ENCODE measurements around the gene MRPL2. TPM values are rescaled to one million over a fixed set of nuclear protein-coding genes. Genes with fewer than 3 reads are reported as not detected.

Gene MRPL2
- total and polyA plus RNA-seq, 2 of the 8 experiments (the other 6 are each of a cell fraction or from before 2014, with no cell fraction given), result 58.7 to 99.9 TPM

DNA sequence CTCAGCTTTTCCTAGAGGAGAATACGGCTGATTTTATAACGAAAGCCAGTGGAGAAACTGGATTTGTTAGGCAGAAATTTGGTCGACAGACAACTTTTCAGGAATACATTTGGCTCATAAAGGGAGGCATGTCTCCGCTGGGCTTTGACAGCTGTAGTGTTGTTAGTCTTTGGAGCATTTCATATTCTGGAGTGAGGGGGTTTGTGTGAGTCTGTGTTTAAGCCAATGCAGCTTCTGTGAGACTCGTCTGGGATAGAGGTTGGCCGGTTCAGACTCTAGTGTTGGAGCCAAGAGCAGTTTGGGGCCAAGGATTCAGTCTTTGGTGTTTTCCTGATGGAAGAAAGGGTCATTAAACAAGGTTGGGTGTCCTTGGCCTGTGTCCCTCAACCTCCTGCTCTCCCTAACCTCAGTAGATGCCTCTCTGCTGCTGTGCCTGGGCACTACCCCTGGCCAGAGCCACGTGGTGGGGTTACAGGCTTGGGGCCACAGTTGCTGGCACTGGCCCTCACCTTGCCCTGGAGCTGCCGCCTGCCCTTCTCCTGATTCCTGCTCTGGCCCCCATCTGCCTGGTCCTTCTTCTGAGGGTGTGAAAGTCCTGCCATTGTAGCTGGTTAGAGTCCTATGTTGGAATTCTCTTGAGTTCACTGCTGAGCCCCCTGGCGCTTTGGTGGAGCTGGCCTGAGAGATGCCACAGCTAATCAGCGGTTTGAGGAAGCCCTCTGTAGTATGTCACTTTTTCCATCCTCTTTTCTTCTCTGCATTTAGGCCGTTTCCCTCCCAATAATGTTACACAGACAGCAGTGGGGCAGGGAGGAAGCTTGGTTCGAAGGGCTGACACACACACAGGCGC lies 23.8 kb upstream of the MRPL2 start (continued):
- TF ChIP-seq, protein P1, sequence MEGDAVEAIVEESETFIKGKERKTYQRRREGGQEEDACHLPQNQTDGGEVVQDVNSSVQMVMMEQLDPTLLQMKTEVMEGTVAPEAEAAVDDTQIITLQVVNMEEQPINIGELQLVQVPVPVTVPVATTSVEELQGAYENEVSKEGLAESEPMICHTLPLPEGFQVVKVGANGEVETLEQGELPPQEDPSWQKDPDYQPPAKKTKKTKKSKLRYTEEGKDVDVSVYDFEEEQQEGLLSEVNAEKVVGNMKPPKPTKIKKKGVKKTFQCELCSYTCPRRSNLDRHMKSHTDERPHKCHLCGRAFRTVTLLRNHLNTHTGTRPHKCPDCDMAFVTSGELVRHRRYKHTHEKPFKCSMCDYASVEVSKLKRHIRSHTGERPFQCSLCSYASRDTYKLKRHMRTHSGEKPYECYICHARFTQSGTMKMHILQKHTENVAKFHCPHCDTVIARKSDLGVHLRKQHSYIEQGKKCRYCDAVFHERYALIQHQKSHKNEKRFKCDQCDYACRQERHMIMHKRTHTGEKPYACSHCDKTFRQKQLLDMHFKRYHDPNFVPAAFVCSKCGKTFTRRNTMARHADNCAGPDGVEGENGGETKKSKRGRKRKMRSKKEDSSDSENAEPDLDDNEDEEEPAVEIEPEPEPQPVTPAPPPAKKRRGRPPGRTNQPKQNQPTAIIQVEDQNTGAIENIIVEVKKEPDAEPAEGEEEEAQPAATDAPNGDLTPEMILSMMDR (IDR thresholded peaks at IDR 0.05; ENCODE audit: control extremely low read depth in 1 of 3, insufficient read depth in 1 of 3, low read depth in 1 of 3, low read length in 3 of 3), result no peak
- TF ChIP-seq RFX5 (IDR thresholded peaks at IDR 0.05; ENCODE audit: borderline replicate concordance, low read depth, low read length), result no peak
- no peak for TF ChIP-seq TEAD4 (IDR thresholded peaks at IDR 0.05; ENCODE audit: low read depth, low read length)
- TF ChIP-seq YY1 (IDR thresholded peaks at IDR 0.05; ENCODE audit: low read depth, low read length), result no peak
- TF ChIP-seq HDAC2 (IDR thresholded peaks at IDR 0.05; ENCODE audit: borderline replicate concordance in 1 of 2, low read depth in 2 of 2, low read length in 2 of 2), result no peak
- TF ChIP-seq SIN3A (conservative IDR thresholded peaks at IDR 0.05 in 1 of 2, IDR thresholded peaks at IDR 0.05 in 1 of 2; ENCODE audit: low read depth in 1 of 2, low read length in 2 of 2), result no peak
- no peak for TF ChIP-seq EP300 (IDR thresholded peaks at IDR 0.05; ENCODE audit: borderline replicate concordance in 1 of 2, low read depth in 2 of 2, low read length in 2 of 2)
- no peak for TF ChIP-seq TAF7 (optimal IDR thresholded peaks at IDR 0.05; ENCODE audit: borderline replicate concordance, low read depth, low read length)
